CD4-positive, alpha-beta T cell treated with Interleukin-4 for 4 hours (primary cell): ENCODE data around the gene RNH1.
"Not testable (repeated sequence)": the region's sequence is repeated elsewhere in the genome, so short reads cannot be mapped to it uniquely, and the experiment has no call there.

Experiments
- DNase-seq: peaks from one replicate; pipeline ENCODE4 v3.0.0-alpha.2; 2020

Gene RNH1

GRCh38 chr11:473962-474785 is 32.9 kb downstream of the RNH1 start:
- no peak for DNase-seq

- no peak for DNase-seq
These were observed 33.6 kb downstream of the RNH1 start for GRCh38 chr11:473415-473814.

GRCh38 chr11:472816-473215 is 34.2 kb downstream of the RNH1 start:
- DNase-seq: no peak

- DNase-seq: no peak
These were observed 34.8 kb downstream of the RNH1 start for GRCh38 chr11:472272-472671.

- DNase-seq: no peak
These were observed 35.4 kb downstream of the RNH1 start for GRCh38 chr11:471468-472145.

- DNase-seq: no peak
These were observed 37.1 kb downstream of the RNH1 start for GRCh38 chr11:469684-470560.

GRCh38 chr11:469026-469683 is 37.9 kb downstream of the RNH1 start:
- not testable (repeated sequence) for DNase-seq

GRCh38 chr11:468493-468892 is 38.5 kb downstream of the RNH1 start:
- no peak for DNase-seq

GRCh38 chr11:468036-468435 is 39.0 kb downstream of the RNH1 start:
- DNase-seq: no peak

- DNase-seq: no peak
These were observed 41.0 kb downstream of the RNH1 start for GRCh38 chr11:465896-466530.

- DNase-seq: no peak
These were observed 42.7 kb downstream of the RNH1 start for GRCh38 chr11:464316-464715.

GRCh38 chr11:462107-462890 is 44.7 kb downstream of the RNH1 start:
- no peak for DNase-seq

- DNase-seq: no peak
These were observed 45.4 kb downstream of the RNH1 start for GRCh38 chr11:461626-462025.

GRCh38 chr11:460331-461199 is 46.5 kb downstream of the RNH1 start:
- DNase-seq: no peak

GRCh38 chr11:459511-460220 is 47.4 kb downstream of the RNH1 start:
- no peak for DNase-seq

- no peak for DNase-seq
These were observed 49.8 kb downstream of the RNH1 start for GRCh38 chr11:457111-457760.

- DNase-seq: peak; percentile 39
These were observed 50.5 kb downstream of the RNH1 start for GRCh38 chr11:456533-456932.

GRCh38 chr11:455566-456147 is 51.4 kb downstream of the RNH1 start:
- DNase-seq: no peak
